Left lobe of liver (tissue), 2 donors: Measurements from ENCODE around the gene MUC5B. TPM values are rescaled to one million over a fixed set of nuclear protein-coding genes. Genes with fewer than 3 reads are reported as not detected.

Source experiments
- ATAC-seq: fragments of 200-7000 bp; cut with Tn5 transposase; one replicate; pipeline ENCODE4 v1.9.1; 2020; ENCODE audit warnings: mild to moderate bottlenecking, moderate library complexity
- DNase-seq: peaks from one replicate; pipeline ENCODE4 v3.0.0-alpha.2; 2020; ENCODE audit warnings: low spot score
- total RNA-seq: library from RNA; stranded (reverse); gene quantifications from one replicate; pipeline ENCODE4 v1.2.1, GENCODE V29; 2021
- donor health status: DM: no; HTN: no; CAD: no; lungs with moderate emphysema.
- donor health status: DM: no; HTN: yes; CAD: no.

MUC5B gene
- total RNA-seq, 1 donor from 2014 or later = 4.1 TPM

GRCh38 chr11:1278766-1279673, 56.2 kb downstream of the MUC5B start:
- no peak for DNase-seq

GRCh38 chr11:1279674-1280055, 56.8 kb downstream of the MUC5B start:
- ATAC-seq (no peak), DNase-seq (no peak)

More at GRCh38 chr11:1278766-1279673, 56.2 kb downstream of the MUC5B start:
- ATAC-seq = no peak

- ATAC-seq = no peak
- no peak for DNase-seq
Measured at GRCh38 chr11:1280116-1281035, 57.5 kb downstream of the MUC5B start.

- DNase-seq (no peak), ATAC-seq (no peak)
Measured at GRCh38 chr11:1281326-1281973, 58.6 kb downstream of the MUC5B start.

GRCh38 chr11:1281974-1282365, 59.1 kb downstream of the MUC5B start:
- ATAC-seq (no peak), DNase-seq (no peak)

GRCh38 chr11:1283091-1283511, 60.2 kb downstream of the MUC5B start:
- DNase-seq (no peak), ATAC-seq (peak; percentile 7)

GRCh38 chr11:1283906-1284305, 61.0 kb downstream of the MUC5B start:
- ATAC-seq (peak; percentile 7), DNase-seq (no peak)

- DNase-seq = no peak
- no peak for ATAC-seq
Measured at GRCh38 chr11:1285316-1285744, 62.5 kb downstream of the MUC5B start.

- ATAC-seq (no peak), DNase-seq (no peak)
Measured at GRCh38 chr11:1285876-1286275, 63.0 kb downstream of the MUC5B start.

- no peak for ATAC-seq
- no peak for DNase-seq
Measured at GRCh38 chr11:1287928-1288327, 65.1 kb downstream of the MUC5B start.

- ATAC-seq = no peak
- DNase-seq = no peak
Measured at GRCh38 chr11:1288426-1289151, 65.7 kb downstream of the MUC5B start.

GRCh38 chr11:1289211-1289935, 66.5 kb downstream of the MUC5B start:
- DNase-seq = no peak
- no peak for ATAC-seq

- peak; percentile 24 for DNase-seq
- no peak for ATAC-seq
Measured at GRCh38 chr11:1290052-1291040, 67.5 kb downstream of the MUC5B start.

GRCh38 chr11:1291295-1292017, 68.6 kb downstream of the MUC5B start:
- peak; percentile 42 for DNase-seq
- no peak for ATAC-seq

- ATAC-seq (no peak), DNase-seq (no peak)
Measured at GRCh38 chr11:1292018-1292643, 69.3 kb downstream of the MUC5B start.

GRCh38 chr11:1292644-1293618, 70.1 kb downstream of the MUC5B start:
- DNase-seq (peak; percentile 40), ATAC-seq (no peak)
